Measurements from ENCODE around the gene GPAT3. TPM values are rescaled to one million over a fixed set of nuclear protein-coding genes. Genes with fewer than 3 reads are reported as not detected.

GPAT3 gene
- total and polyA plus RNA-seq, 8 donors = 1.7 to 18.9 (median 4.0) TPM; not detected in 1

GRCh38 chr4:83646538-83647239 is 110.8 kb downstream of the GPAT3 start:
- intact Hi-C loops (cut with DNase I; ENCODE audit: low total_unique reads) = no loop called here
- WGBS, 5 donors = 54 to 67% (median 57%) methylated on average over 7 of the region's 7 CpGs

GRCh38 chr4:83651846-83652245 is 115.9 kb downstream of the GPAT3 start:
- intact Hi-C loops (cut with DNase I; ENCODE audit: low total_unique reads) = no loop called here
- 83 to 89% (median 88%) methylated on average over 4 of the region's 4 CpGs for WGBS, 5 donors

More at GRCh38 chr4:83646538-83647239, 110.8 kb downstream of the GPAT3 start:
- peaks cover 0 to 9% (median 0%) of the 10 kb centered on the region in 3 donors for H3K27me3 ChIP-seq
- no peaks in the 10 kb centered on the region for H3K4me1 ChIP-seq
- no peak for DNase-seq
- H3K9me3 ChIP-seq = no peaks in the 10 kb centered on the region
- H3K27ac ChIP-seq = no peak overlapping the region
- no peaks in the 10 kb centered on the region for H3K36me3 ChIP-seq
- no peak overlapping the region for H3K4me3 ChIP-seq
- TF ChIP-seq CTCF (IDR thresholded peaks at IDR 0.05) = no peak
- no peak for TF ChIP-seq EP300 (IDR thresholded peaks at IDR 0.05)
- no peak for TF ChIP-seq POLR2A (IDR thresholded peaks at IDR 0.05)
- TF ChIP-seq POLR2AphosphoS5 (IDR thresholded peaks at IDR 0.05) = no peak

More at GRCh38 chr4:83651846-83652245, 115.9 kb downstream of the GPAT3 start:
- TF ChIP-seq CTCF (IDR thresholded peaks at IDR 0.05) = no peak
- TF ChIP-seq POLR2AphosphoS5 (IDR thresholded peaks at IDR 0.05) = no peak
- TF ChIP-seq POLR2A (IDR thresholded peaks at IDR 0.05) = no peak
- no peak for TF ChIP-seq EP300 (IDR thresholded peaks at IDR 0.05)
- H3K4me1 ChIP-seq = no peaks in the 10 kb centered on the region
- no peaks in the 10 kb centered on the region for H3K36me3 ChIP-seq
- H3K4me3 ChIP-seq = no peak overlapping the region
- no peak overlapping the region for H3K27ac ChIP-seq
- H3K27me3 ChIP-seq = no peaks in the 10 kb centered on the region
- H3K9me3 ChIP-seq = no peaks in the 10 kb centered on the region
- no peak for DNase-seq

Small RNA genes lying within 50 kb of the gene (small RNA-seq; reads per million reads assigned to genes)
- gene RF00019 = 0 reads per million in 4 donors

Other genes starting within 250 kb of the GPAT3 start
- 1 to 10 TPM in 2 of 5 donors, under 1 TPM in 2, not detected in 1; under 0.01 to 4.9 (median 0.92) TPM for gene HPSE, start 201.3 kb upstream of the GPAT3 start, total RNA-seq
- gene HPSE, start 201.3 kb upstream of the GPAT3 start, polyA plus RNA-seq = 1 to 10 TPM in 2 of 3 donors, under 1 TPM in 1; 0.61 to 1.9 (median 1.2) TPM
- gene HELQ, start 80.3 kb upstream of the GPAT3 start, total RNA-seq = 10 to 100 TPM; 13.8 to 26.8 (median 20.6) TPM
- gene HELQ, start 80.3 kb upstream of the GPAT3 start, polyA plus RNA-seq = 1 to 10 TPM; 5.0 to 7.6 (median 7.5) TPM
- 10 to 100 TPM in 4 of 5 donors, 1 to 10 TPM in 1; 4.3 to 63.6 (median 17.4) TPM for gene MRPS18C, start 80.0 kb upstream of the GPAT3 start, total RNA-seq
- gene MRPS18C, start 80.0 kb upstream of the GPAT3 start, polyA plus RNA-seq = 10 to 100 TPM; 19.6 to 32.9 (median 30.4) TPM
- 10 to 100 TPM in 1 of 5 donors, 1 to 10 TPM in 3, not detected in 1; 3.6 to 17.6 (median 6.8) TPM for gene ABRAXAS1, start 51.0 kb upstream of the GPAT3 start, total RNA-seq
- gene ABRAXAS1, start 51.0 kb upstream of the GPAT3 start, polyA plus RNA-seq = 10 to 100 TPM in 1 of 3 donors, 1 to 10 TPM in 2; 4.3 to 14.1 (median 4.5) TPM